HepG2 (cell line): ENCODE measurements around the gene SERTM1. TPM values are rescaled to one million over a fixed set of nuclear protein-coding genes. Genes with fewer than 3 reads are reported as not detected.

Experiments
- ATAC-seq: fragments of 200-7000 bp; cut with Tn5 transposase; 3 replicates; pipeline ENCODE4 v1.9.1; 2020; ENCODE audit warnings: mild to moderate bottlenecking, moderate library complexity
- BruUV-seq: library from RNA; stranded (reverse); fragments of 400-500 nt; replicated peaks from 2 replicates; lab custom pipeline; 2021; lab: Mats Ljungman, UMichigan
- CTCF ChIA-PET: fragments of 300-600 bp; formaldehyde crosslinking; extraction: SDS; loops from one replicate; lab custom pipeline; 2021; ENCODE audit warnings: low total read pairs, inconsistent platforms, low intra/inter-chr PET ratio; lab: Yijun Ruan, JAX
- POLR2A ChIA-PET: fragments of 350-600 bp; sonication (Branson Sonifier 250); formaldehyde crosslinking; loops from one replicate; lab custom pipeline; 2020; ENCODE audit warnings: antibody characterized with exemption, inconsistent platforms; lab: Yijun Ruan, JAX
- DNase-seq: peaks from one replicate; pipeline ENCODE4 v3.0.0-alpha.2; 2015; ENCODE audit warnings: low spot score
- FAIRE-seq: peaks from 3 replicates; lab custom pipeline; 2011; peaks lifted over from hg19 to GRCh38; lab: Jason Lieb, UNC
- H2AFZ ChIP-seq: one replicate; pipeline ENCODE4 v1.6.1; 2011; ENCODE audit warnings: low read length, inconsistent platforms
- H3K27ac ChIP-seq: fragments of 300-600 bp; 3 replicates; pipeline ENCODE4 v1.8.0; 2011; ENCODE audit warnings: mixed run types, mild to moderate bottlenecking, mixed read lengths, low read length, inconsistent platforms; ENCODE audit not compliant: insufficient read depth; ENCODE audit errors: extremely low read length
- H3K27me3 ChIP-seq, 2 experiments: fragments of 200-600 bp in 1 of 2; 2 replicates in 1 of 2; 3 replicates in 1 of 2; pipeline versions ENCODE4 v1.6.0 to v1.8.0; 2011; ENCODE audit warnings: low read length in 2 of 2, mild to moderate bottlenecking in 2 of 2, moderate library complexity in 2 of 2, inconsistent platforms in 1 of 2; ENCODE audit not compliant: insufficient read depth in 2 of 2, control insufficient read depth in 1 of 2
- H3K36me3 ChIP-seq, 2 experiments: fragments of 200-600 bp in 1 of 2; replicated peaks in 1 of 2; 2 replicates in 1 of 2; 3 replicates in 1 of 2; pipeline versions ENCODE4 v1.5.1 to v1.8.0; 2011; ENCODE audit warnings: low read length in 2 of 2, inconsistent platforms in 1 of 2; ENCODE audit not compliant: insufficient read depth in 2 of 2, control insufficient read depth in 1 of 2
- H3K4me1 ChIP-seq: 2 replicates; pipeline ENCODE4 v1.5.1; 2012; ENCODE audit warnings: low read length, inconsistent platforms; ENCODE audit not compliant: insufficient read depth
- H3K4me2 ChIP-seq: 2 replicates; pipeline ENCODE4 v1.6.0; 2011; ENCODE audit warnings: low read depth, low read length, inconsistent platforms
- H3K4me3 ChIP-seq, 3 experiments: fragments of 200-600 bp in 1 of 3; sonication (generic), shearing (Covaris generic) in 1 of 3; replicated peaks in 1 of 3; 2 replicates each; pipeline ENCODE4 v1.5.1; 2011 to 2016; ENCODE audit warnings: low read length in 3 of 3, inconsistent platforms in 2 of 3, low read depth in 2 of 3, mild to moderate bottlenecking in 2 of 3, control low read depth in 1 of 3, mixed read lengths in 1 of 3; ENCODE audit not compliant: insufficient read depth in 1 of 3
- H3K79me2 ChIP-seq: one replicate; pipeline ENCODE4 v1.6.1; 2011; ENCODE audit warnings: low read length, inconsistent platforms; ENCODE audit not compliant: insufficient read depth
- H3K9ac ChIP-seq: 2 replicates; pipeline ENCODE4 v1.6.0; 2011; ENCODE audit warnings: mild to moderate bottlenecking, low read depth, low read length, inconsistent platforms; ENCODE audit not compliant: insufficient read depth
- H3K9me3 ChIP-seq: 2 replicates; pipeline ENCODE4 v1.5.1; 2012; ENCODE audit warnings: mild to moderate bottlenecking, low read length
- H4K20me1 ChIP-seq: 2 replicates; pipeline ENCODE4 v1.6.0; 2011; ENCODE audit warnings: inconsistent platforms, mild to moderate bottlenecking, low read length, moderate library complexity; ENCODE audit not compliant: insufficient read depth
- CEBPZ ChIP-seq: IDR thresholded peaks from 2 replicates; pipeline ENCODE4 v1.6.1; 2012; ENCODE audit warnings: low read length, improper control_type of control experiment
- KDM6A ChIP-seq: IDR thresholded peaks from 2 replicates; pipeline ENCODE4 v1.6.1; 2016; ENCODE audit warnings: low read depth
- PRMT3 ChIP-seq: sonication (generic); formaldehyde crosslinking; IDR thresholded peaks from 2 replicates; pipeline ENCODE4 v1.8.1; 2022; ENCODE audit warnings: low read depth, mild to moderate bottlenecking, moderate library complexity, missing genetic modification reagents, borderline replicate concordance
- TCF7 ChIP-seq: sonication (generic); IDR thresholded peaks from 2 replicates; pipeline ENCODE4 v1.6.1; 2016; ENCODE audit warnings: antibody characterized with exemption, low read depth
- ZBTB42 ChIP-seq: sonication (generic); formaldehyde crosslinking; IDR thresholded peaks from 2 replicates; pipeline ENCODE4 v1.5.0; 2020; ENCODE audit warnings: mild to moderate bottlenecking, missing genetic modification reagents
- ZNF562 ChIP-seq: sonication (generic); formaldehyde crosslinking; IDR thresholded peaks from 2 replicates; pipeline ENCODE4 v1.8.0; 2022; ENCODE audit warnings: missing genetic modification reagents, borderline replicate concordance
- WGBS: methylation state at CpG from one replicate; pipeline ENCODE4 v1.1.6; 2017; ENCODE audit warnings: low lambda C conversion rate; 5-methylcytosine and 5-hydroxymethylcytosine counted together
- in situ Hi-C: cut with HindIII; loops from 2 replicates; pipeline ENCODE4 v1.10.0; 2017; ENCODE audit warnings: low pct_unique_long_range_greater_than_20kb; ENCODE audit not compliant: extremely low pct_ligation_motif_present
- intact Hi-C: fragments of 100-400 bp; cut with micrococcal nuclease; formaldehyde crosslinking; loops from one replicate; pipeline ENCODE4 v1.10.0; 2022; ENCODE audit not compliant: unreplicated experiment
- polyA plus RNA-seq, 8 experiments: library from polyadenylated mRNA; depleted of rRNA in 3 of 8; stranded (reverse) in 7 of 8; unstranded in 1 of 8; fragments of >200 nt; fragmentation: Illumina TruSeq in 4 of 8; extraction: Trizol in 4 of 8; gene quantifications; 2 replicates each; pipeline versions ENCODE4 v1.2.1 to v1.2.3, GENCODE V29; 2011 to 2016; ENCODE audit warnings: low read depth in 4 of 8, missing spikeins in 1 of 8, mixed read lengths in 1 of 8; ENCODE audit not compliant: insufficient read depth in 1 of 8
- total RNA-seq, 5 experiments: library from RNA; depleted of rRNA; stranded (reverse); fragments of >200 nt; fragmentation: Illumina TruSeq; extraction: Trizol; gene quantifications; 2 replicates each; pipeline ENCODE4 v1.2.3, GENCODE V29; 2016; ENCODE audit warnings: low read depth in 1 of 5

Gene SERTM1
- total and polyA plus RNA-seq, 2 of the 13 experiments (the other 11 are each of a cell fraction or from before 2014, with no cell fraction given) = not detected

GRCh38 chr13:36673838-36674326 is at the start of gene SERTM1 (continued):
- TF ChIP-seq KDM6A (CRISPR knock-in tag) (no peak), TCF7 (no peak), PRMT3 (no peak)
- TF ChIP-seq, all 625 proteins: peak for 0

- H3K4me2 ChIP-seq = no peak overlapping the region
- no peak overlapping the region for H3K4me3 ChIP-seq
- under 1% methylated on average over 4 of the region's 5 CpGs for WGBS
- ATAC-seq (no peak), FAIRE-seq (no peak), DNase-seq (no peak)
- H4K20me1 ChIP-seq = no peaks in the 10 kb centered on the region
- ChIA-PET CTCF (no interaction called here), POLR2A (no interaction called here)
- H2AFZ ChIP-seq = no peak overlapping the region
- BruUV-seq = no TSS peak
- intact Hi-C loops (no loop called here), in situ Hi-C loops (no loop called here)
- TF ChIP-seq ZNF562 (CRISPR knock-in tag) = no peak
- no peak for TF ChIP-seq CEBPZ
- TF ChIP-seq ZBTB42 (CRISPR knock-in tag) = no peak
- H3K4me1 ChIP-seq = no peaks in the 10 kb centered on the region
- H3K9ac ChIP-seq = no peak overlapping the region
- no peaks in the 10 kb centered on the region for H3K9me3 ChIP-seq
- H3K79me2 ChIP-seq = no peaks in the 10 kb centered on the region
- no peaks in the 10 kb centered on the region for H3K27me3 ChIP-seq
- no peaks in the 10 kb centered on the region for H3K36me3 ChIP-seq
- H3K27ac ChIP-seq = no peak overlapping the region
These were observed 45.3 kb upstream of the SERTM1 start for GRCh38 chr13:36628377-36629056.
